ENCODE measurements around the gene CBFA2T3.

CBFA2T3 gene

GRCh38 chr16:88977018-88977811 lies at the start of gene CBFA2T3:
TSS of gene CBFA2T3 (minus strand) at chr16:88977207. CDS start at chr16:88976807, 400 bp downstream.
- DNase-seq (ENCODE audit: low read depth): no peak
- no peak for TF ChIP-seq CTCF (conservative IDR thresholded peaks at IDR 0.05; ENCODE audit: low read depth, low read length)
- no peak within 1 kb of the TSS for H3K4me3 ChIP-seq (ENCODE audit: low read length)

DNA sequence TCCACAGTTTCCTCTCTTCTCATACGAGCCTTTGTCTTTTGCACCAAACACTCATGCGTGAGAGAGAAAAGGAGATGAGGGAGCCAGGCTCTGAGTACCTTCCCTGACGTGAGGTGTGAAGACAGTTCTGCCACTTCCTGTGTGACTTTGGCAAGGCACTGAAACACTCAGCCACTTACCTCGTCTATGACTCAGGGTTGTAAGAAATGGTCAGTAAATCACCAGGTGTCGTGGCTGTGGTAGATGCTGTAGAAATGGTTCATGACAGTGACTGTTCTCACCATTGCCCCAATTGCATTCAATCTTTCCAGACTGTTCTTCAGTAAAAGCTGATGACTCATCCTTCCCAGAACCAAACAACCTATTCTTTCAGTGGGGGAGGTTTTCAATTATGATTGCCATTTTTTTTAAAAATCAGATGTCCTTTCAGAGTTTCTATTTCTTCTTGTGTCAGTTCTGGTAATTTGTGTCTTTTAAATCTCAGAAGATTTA lies 49.2 kb upstream of the CBFA2T3 start:
- no peak for DNase-seq (ENCODE audit: low read depth)
- TF ChIP-seq CTCF (conservative IDR thresholded peaks at IDR 0.05; ENCODE audit: low read depth, low read length): no peak
- no peak overlapping the region for H3K4me3 ChIP-seq (ENCODE audit: low read length)

DNA sequence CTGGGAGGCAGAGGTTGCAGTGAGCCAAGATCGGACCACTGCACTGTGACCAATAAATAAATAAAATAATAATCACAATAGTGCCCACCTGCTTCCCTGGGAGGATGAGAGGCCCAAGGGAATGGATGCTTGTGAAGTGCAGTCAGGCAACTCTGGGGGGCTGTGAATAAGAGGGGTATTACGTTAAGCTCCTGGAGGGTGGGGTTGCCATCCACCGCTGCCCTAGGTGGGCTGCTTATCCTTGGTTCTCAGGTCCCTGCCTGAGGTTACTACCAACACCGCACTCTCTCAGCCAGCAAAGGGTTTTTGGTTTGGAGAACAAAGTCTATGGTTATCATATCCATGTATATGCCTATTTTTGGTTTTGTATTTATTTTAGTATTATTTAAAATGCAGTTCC lies 48.6 kb upstream of the CBFA2T3 start:
- TF ChIP-seq CTCF (conservative IDR thresholded peaks at IDR 0.05; ENCODE audit: low read depth, low read length): no peak
- no peak overlapping the region for H3K4me3 ChIP-seq (ENCODE audit: low read length)
- no peak for DNase-seq (ENCODE audit: low read depth)

GRCh38 chr16:89024546-89025060 lies 47.6 kb upstream of the CBFA2T3 start:
- no peak for DNase-seq (ENCODE audit: low read depth)
- TF ChIP-seq CTCF (conservative IDR thresholded peaks at IDR 0.05; ENCODE audit: low read depth, low read length): no peak

GRCh38 chr16:89023621-89024511 lies 46.9 kb upstream of the CBFA2T3 start:
- no peak for TF ChIP-seq CTCF (conservative IDR thresholded peaks at IDR 0.05; ENCODE audit: low read depth, low read length)
- no peak for DNase-seq (ENCODE audit: low read depth)
- no peak overlapping the region for H3K4me3 ChIP-seq (ENCODE audit: low read length)

More at GRCh38 chr16:89024546-89025060, 47.6 kb upstream of the CBFA2T3 start:
- H3K4me3 ChIP-seq (ENCODE audit: low read length): no peak overlapping the region

DNA sequence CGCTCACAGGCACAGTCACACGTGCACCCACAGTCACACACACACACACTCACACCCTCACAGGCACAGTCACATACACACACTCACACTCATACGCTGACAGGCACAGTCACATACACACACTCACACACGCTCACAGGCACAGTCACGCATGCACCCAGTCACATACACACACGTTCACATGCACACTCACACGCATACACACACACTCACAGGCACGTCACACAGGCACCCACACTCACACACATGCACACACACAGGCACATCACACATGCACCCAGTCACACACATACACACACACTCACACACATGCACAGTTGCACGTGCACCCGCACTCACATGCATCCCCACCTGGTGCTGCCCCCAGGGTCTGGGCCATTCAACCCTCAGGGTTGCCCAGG lies 46.1 kb upstream of the CBFA2T3 start:
- TF ChIP-seq CTCF (conservative IDR thresholded peaks at IDR 0.05; ENCODE audit: low read depth, low read length): no peak
- no peak for DNase-seq (ENCODE audit: low read depth)
- H3K4me3 ChIP-seq (ENCODE audit: low read length): no peak overlapping the region

All from retinal pigment epithelial cell (primary cell).